Lung (tissue), 12 donors: ENCODE measurements around the gene CD2BP2. TPM values are rescaled to one million over a fixed set of nuclear protein-coding genes. Genes with fewer than 3 reads are reported as not detected.

Experiments used
- ATAC-seq: fragments of 200-7000 bp; cut with Tn5 transposase; one replicate; pipeline ENCODE4 v1.9.1; 2020; ENCODE audit warnings: moderate number of reproducible peaks; ENCODE audit not compliant: insufficient read depth, low FRiP score
- DNase-seq, 3 donors: peaks; one replicate each; pipeline ENCODE4 v3.0.0-alpha.2; 2013 to 2017
- H3K27ac ChIP-seq, 2 donors: one replicate each; pipeline ENCODE4 v1.5.1; 2013; ENCODE audit warnings: mild to moderate bottlenecking in 2 of 2, moderate library complexity in 2 of 2, control low read depth in 1 of 2, inconsistent platforms in 1 of 2, low read depth in 1 of 2, low read length in 1 of 2
- H3K27me3 ChIP-seq, 3 donors: one replicate each; pipeline ENCODE4 v1.5.1; 2013; ENCODE audit warnings: low read length in 2 of 3; ENCODE audit not compliant: control insufficient read depth in 3 of 3, insufficient read depth in 3 of 3
- H3K36me3 ChIP-seq, 4 donors: one replicate each; pipeline ENCODE4 v1.5.1; 2013; ENCODE audit warnings: low read length in 4 of 4, mild to moderate bottlenecking in 1 of 4, moderate library complexity in 1 of 4; ENCODE audit not compliant: control insufficient read depth in 4 of 4, insufficient read depth in 4 of 4
- H3K4me1 ChIP-seq, 5 donors: one replicate each; pipeline ENCODE4 v1.5.1; 2013; ENCODE audit warnings: low read length in 5 of 5, mild to moderate bottlenecking in 2 of 5, moderate library complexity in 1 of 5; ENCODE audit not compliant: control insufficient read depth in 5 of 5, insufficient read depth in 5 of 5
- H3K4me3 ChIP-seq: one replicate; pipeline ENCODE4 v1.5.1; 2013; ENCODE audit warnings: mild to moderate bottlenecking, control low read depth, moderate library complexity
- H3K9ac ChIP-seq, 2 donors: one replicate each; pipeline ENCODE4 v1.5.1; 2013; ENCODE audit warnings: low read length in 2 of 2, control low read depth in 1 of 2; ENCODE audit not compliant: insufficient read depth in 1 of 2
- H3K9me3 ChIP-seq, 4 donors: one replicate each; pipeline ENCODE4 v1.5.1; 2013; ENCODE audit warnings: low read length in 3 of 4, mild to moderate bottlenecking in 1 of 4, moderate library complexity in 1 of 4; ENCODE audit not compliant: control insufficient read depth in 4 of 4, insufficient read depth in 3 of 4
- CTCF ChIP-seq: IDR thresholded peaks from 2 replicates; pipeline ENCODE4 v1.5.1; 2012; ENCODE audit warnings: mild to moderate bottlenecking; ENCODE audit errors: control extremely low read depth, extremely low read depth
- WGBS, 2 donors: extraction: QIAGEN DNeasy Blood & Tissue Kit; methylation state at CpG; one replicate each; pipeline ENCODE4 v1.1.7; 2013; 5-methylcytosine and 5-hydroxymethylcytosine counted together
- polyA plus RNA-seq, 2 donors: library from polyadenylated mRNA; stranded (reverse); fragments of 200-250 nt; gene quantifications; one replicate each; pipeline ENCODE4 v1.2.1, GENCODE V29; 2013
- total RNA-seq, 2 donors: library from RNA; depleted of rRNA in 1 of 2; stranded (reverse); fragments of >200 nt in 1 of 2; gene quantifications; one replicate each; pipeline ENCODE4 v1.2.1, GENCODE V29; 2014 to 2021
- donor health status: control.
- donor health status: control.
- donor health status: Bipolar disorder and iron deficiency.
- donor health status: healthy.
- donor health status: DM: yes; HTN: yes; CAD: no.

CD2BP2 gene
- total and polyA plus RNA-seq, 4 donors, result 37.5 to 69.8 (median 46.3) TPM

- ATAC-seq, result no peak
- peaks cover 6 to 35% (median 16%) of the 10 kb centered on the region in 5 donors for H3K4me1 ChIP-seq
- H3K4me3 ChIP-seq, result peak overlapping the region; percentile 83
- TF ChIP-seq CTCF, result no peak
- no peak for DNase-seq
- H3K27ac ChIP-seq, result peak overlapping the region; percentile 59 to 85
- H3K27me3 ChIP-seq, result no peaks in the 10 kb centered on the region
- H3K9me3 ChIP-seq, result no peaks in the 10 kb centered on the region
- H3K36me3 ChIP-seq, result peaks cover 0 to 13% (median 6%) of the 10 kb centered on the region in 4 donors
- peak overlapping the region in 1 of 2 donors; percentile 55 for H3K9ac ChIP-seq
- WGBS, 2 donors, result 0% methylated on average over 26 to 76 of the region's 76 CpGs
These were observed 14.9 kb upstream of the CD2BP2 start for GRCh38 chr16:30369938-30370455.

GRCh38 chr16:30369091-30369937 is 14.2 kb upstream of the CD2BP2 start:
- peaks cover 0 to 19% (median 9%) of the 10 kb centered on the region in 4 donors for H3K36me3 ChIP-seq
- H3K4me1 ChIP-seq, result peaks cover 6 to 35% (median 16%) of the 10 kb centered on the region in 5 donors
- ATAC-seq (no peak), DNase-seq (no peak)
- 1 to 2% methylated on average over 36 to 45 of the region's 45 CpGs for WGBS, 2 donors
- no peaks in the 10 kb centered on the region for H3K9me3 ChIP-seq
- no peaks in the 10 kb centered on the region for H3K27me3 ChIP-seq
- TF ChIP-seq CTCF, result no peak
- peak overlapping the region; percentile 83 for H3K4me3 ChIP-seq
- peak overlapping the region; percentile 55 to 75 for H3K9ac ChIP-seq
- peak overlapping the region; percentile 59 to 85 for H3K27ac ChIP-seq

GRCh38 chr16:30368792-30369090 is 13.6 kb upstream of the CD2BP2 start:
- Histone ChIP-seq H3K9ac (peak overlapping the region; percentile 55 to 75), H3K27ac (peak overlapping the region; percentile 59 to 85), H3K4me1 (peaks cover 6 to 35% (median 16%) of the 10 kb centered on the region in 5 donors), H3K36me3 (peaks cover 0 to 19% (median 9%) of the 10 kb centered on the region in 4 donors), H3K9me3 (no peaks in the 10 kb centered on the region), H3K27me3 (no peaks in the 10 kb centered on the region), H3K4me3 (peak overlapping the region; percentile 83)
- ATAC-seq, result no peak
- no peak for TF ChIP-seq CTCF
- DNase-seq, result no peak
- 4 to 5% methylated on average over 4 of the region's 4 CpGs for WGBS, 2 donors
